Forelimb muscle (tissue), 1 donor: ENCODE measurements around the gene TBC1D5. TPM values are rescaled to one million over a fixed set of nuclear protein-coding genes. Genes with fewer than 3 reads are reported as not detected.
A peak's percentile ranks its signal among the peaks of the same experiment; 100 is the strongest.
"Not testable (repeated sequence)": the region's sequence is repeated elsewhere in the genome, so short reads cannot be mapped to it uniquely, and the experiment has no call there.

Source experiments
- DNase-seq: peaks from one replicate; pipeline ENCODE4 v3.0.0-alpha.2; 2013; ENCODE audit warnings: low read depth
- polyA plus RNA-seq: library from polyadenylated mRNA; unstranded; fragments of 120-200 nt; gene quantifications from one replicate; pipeline ENCODE4 v1.2.1, GENCODE V29; 2013; ENCODE audit not compliant: insufficient read length

TBC1D5 gene, protein sequence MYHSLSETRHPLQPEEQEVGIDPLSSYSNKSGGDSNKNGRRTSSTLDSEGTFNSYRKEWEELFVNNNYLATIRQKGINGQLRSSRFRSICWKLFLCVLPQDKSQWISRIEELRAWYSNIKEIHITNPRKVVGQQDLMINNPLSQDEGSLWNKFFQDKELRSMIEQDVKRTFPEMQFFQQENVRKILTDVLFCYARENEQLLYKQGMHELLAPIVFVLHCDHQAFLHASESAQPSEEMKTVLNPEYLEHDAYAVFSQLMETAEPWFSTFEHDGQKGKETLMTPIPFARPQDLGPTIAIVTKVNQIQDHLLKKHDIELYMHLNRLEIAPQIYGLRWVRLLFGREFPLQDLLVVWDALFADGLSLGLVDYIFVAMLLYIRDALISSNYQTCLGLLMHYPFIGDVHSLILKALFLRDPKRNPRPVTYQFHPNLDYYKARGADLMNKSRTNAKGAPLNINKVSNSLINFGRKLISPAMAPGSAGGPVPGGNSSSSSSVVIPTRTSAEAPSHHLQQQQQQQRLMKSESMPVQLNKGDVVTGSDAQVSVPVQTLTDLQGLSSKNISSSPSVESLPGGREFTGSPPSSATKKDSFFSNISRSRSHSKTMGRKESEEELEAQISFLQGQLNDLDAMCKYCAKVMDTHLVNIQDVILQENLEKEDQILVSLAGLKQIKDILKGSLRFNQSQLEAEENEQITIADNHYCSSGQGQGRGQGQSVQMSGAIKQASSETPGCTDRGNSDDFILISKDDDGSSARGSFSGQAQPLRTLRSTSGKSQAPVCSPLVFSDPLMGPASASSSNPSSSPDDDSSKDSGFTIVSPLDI
- 23.4 TPM for polyA plus RNA-seq

GRCh38 chr3:17742102-17742879 is at the start of gene TBC1D5:
TSS of gene TBC1D5 (minus strand) at chr3:17742631. CDS start at chr3:17508570, 234,061 bp downstream.
- DNase-seq, result peak; percentile 96

DNA sequence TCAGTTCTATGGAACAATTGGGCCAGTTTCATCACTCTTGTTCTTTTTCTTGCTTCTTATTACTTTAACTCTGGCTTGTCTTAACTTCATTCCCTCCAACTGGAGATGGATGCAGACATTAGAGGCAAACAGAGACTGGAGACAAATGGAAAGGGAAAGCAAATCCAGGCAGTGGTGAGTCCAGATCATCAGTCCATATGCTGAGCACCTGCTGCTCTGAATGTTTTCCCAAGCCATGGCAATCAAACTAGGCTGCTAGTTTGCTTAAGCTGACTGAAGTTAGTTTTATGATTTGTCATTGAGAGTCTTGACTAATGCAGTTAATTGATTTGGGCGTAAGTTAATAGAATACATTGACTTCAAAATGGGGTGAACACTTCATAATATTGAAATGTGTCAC is 41.0 kb upstream of the TBC1D5 start:
- no peak for DNase-seq

GRCh38 chr3:17782751-17783150 is 40.3 kb upstream of the TBC1D5 start:
- no peak for DNase-seq

GRCh38 chr3:17780369-17780768 is 37.9 kb upstream of the TBC1D5 start:
- DNase-seq, result not testable (repeated sequence)

DNA sequence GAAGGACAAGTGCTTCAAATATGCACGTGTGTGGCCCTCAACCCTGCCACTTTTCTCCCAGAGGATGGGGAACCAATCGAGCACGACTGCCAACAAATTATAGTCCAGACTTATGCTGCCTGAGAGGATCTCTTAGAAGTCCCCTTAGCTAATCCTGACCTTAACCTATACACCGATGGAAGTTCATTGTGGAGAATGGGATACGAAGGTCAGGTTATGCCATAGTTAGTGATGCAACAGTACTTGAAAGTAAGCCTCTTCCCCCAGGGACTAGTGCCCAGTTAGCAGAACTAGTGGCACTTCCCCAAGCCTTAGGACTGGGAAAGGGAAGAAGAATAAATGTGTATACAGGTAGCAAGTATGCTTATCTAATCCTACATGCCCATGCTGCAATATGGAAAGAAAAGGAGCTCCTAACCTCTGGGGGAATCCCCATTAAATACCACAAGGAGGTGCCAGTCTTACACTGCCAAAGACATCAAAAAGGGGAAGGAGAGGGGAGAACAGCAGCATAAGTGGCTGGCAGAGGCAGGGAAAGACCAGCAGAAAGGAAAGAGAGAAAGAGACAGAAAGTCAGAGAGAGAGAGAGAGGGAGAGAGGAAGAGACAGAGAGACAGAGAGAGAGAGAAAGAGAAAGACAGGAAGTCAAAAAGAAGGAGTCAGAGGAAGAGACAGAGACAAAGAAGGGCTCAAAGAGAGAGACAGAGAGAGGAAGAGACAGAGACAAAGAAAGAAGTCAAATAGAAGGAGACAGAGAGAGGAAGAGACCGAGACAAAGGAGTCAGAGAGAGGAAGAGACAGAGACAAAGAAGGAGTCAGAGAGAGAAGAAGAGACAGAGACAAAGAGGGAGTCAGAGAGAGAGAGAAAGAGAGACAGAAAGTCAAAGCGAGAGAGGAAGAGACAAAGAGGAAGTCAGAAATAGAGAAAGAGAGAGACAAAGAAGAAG is 37.1 kb upstream of the TBC1D5 start:
- DNase-seq, result not testable (repeated sequence)

GRCh38 chr3:17777326-17777725 is 34.9 kb upstream of the TBC1D5 start:
- DNase-seq, result not testable (repeated sequence)

DNA sequence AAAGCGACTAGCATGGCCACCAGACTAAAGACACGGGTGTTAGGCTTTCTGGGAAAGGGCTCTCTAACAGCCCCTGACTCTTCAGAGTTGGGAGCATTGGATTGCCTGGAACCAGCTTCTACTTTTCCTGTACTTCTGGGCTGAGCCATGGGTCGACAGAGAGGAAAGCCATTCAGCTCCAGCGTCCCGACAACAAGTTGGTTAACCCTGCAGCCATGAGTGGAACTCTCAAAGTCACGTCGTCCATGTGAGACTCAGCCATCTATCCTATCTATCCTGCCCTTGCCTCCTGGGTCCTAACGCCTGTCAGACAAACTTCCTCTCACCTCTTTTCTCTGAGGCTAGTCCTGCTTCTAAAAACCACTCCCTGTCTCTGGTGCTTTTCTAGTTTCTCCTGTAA is 32.6 kb upstream of the TBC1D5 start:
- DNase-seq, result no peak

DNA sequence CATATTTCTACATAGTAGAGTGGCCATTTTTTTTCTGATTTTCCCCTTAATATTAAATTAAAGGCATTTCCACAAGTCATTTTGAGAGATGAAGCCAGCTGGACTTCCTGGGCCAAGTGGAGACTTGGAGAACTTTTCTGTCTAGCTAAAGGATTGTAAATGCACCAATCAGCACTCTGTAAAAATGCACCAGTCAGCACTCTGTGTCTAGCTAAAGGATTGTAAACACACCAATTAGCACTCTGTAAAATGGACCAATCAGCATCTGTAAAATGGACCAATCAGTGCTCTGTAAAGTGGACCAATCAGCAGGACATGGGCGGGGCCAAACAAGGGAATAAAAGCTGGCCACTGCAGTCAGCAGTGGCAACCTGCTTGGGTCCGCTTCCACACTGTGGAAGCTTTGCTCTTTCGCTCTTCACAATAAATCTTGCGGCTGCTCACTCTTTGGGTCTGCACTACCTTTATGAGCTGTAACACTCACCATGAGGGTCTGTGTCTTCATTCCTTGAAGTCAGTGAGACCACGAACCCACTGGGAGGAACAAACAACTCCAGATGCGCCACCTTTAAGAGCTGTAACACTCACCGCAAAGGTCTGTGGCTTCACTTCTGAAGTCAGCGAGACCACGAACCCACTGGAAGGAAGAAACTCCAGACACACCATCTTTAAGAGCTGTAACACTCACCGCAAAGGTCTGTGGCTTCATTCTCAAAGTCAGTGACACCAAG is 31.9 kb upstream of the TBC1D5 start:
- DNase-seq, result not testable (repeated sequence)

DNA sequence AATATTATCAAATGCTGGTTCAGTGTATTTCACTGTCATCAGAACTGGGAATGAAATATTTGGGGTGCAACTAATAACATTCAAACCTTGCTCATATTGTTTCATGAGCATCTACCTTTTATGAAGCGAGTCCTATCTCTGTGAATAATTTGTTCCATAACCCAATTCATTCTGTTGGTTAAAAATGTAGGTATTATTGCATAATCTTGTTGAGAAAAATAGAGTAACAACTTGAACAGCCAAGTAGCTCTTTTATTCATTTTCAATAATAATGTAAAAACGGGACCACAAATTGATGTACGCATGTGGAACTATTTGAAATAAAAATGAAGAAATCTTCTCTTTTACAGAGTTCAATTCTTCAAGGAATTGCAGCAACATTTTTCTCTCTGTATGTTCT is 30.1 kb upstream of the TBC1D5 start:
- DNase-seq, result no peak

DNA sequence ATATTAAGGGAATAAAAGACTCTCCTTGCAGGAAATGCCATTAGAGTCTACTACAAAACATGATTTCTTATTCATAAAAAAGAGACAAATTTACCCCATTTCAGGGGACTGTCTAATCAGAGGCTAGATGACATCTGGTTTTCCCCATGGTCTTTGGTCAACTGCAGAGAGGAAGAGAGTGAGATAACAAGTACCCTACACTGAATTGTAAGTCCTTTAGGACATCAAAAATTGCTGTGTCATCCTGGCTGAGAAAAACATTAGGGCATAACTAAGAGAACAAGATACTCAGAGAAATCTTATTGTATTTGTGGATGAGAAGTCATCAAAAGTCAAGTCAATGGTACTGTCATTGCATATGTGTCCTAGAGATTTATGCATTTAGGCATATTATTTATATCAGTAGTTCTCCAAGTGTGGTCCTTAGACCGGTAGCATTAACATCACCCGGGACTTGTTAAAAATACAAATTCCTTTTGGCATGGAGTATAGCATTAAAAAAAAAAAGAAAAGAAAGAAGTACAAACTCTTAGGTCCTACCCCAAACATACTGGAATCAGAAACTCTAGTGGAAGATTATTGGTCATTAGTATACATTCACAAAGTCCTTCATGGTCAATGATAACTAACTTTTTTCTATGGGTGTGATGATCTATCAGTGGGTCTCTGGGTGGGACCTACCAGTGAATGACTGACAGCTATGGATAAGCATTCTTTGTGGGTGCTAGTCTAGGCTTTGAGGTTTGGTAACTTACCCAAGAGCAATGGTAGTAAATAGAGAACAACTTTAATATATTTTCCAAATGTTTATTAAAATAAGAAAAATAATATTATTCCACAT is 29.0 kb upstream of the TBC1D5 start:
- DNase-seq, result no peak

- no peak for DNase-seq
Measured at GRCh38 chr3:17770682-17771081, 28.3 kb upstream of the TBC1D5 start.

- DNase-seq, result no peak
Measured at GRCh38 chr3:17765819-17766472, 23.5 kb upstream of the TBC1D5 start.

- no peak for DNase-seq
Measured at GRCh38 chr3:17761563-17761962, 19.1 kb upstream of the TBC1D5 start.

DNA sequence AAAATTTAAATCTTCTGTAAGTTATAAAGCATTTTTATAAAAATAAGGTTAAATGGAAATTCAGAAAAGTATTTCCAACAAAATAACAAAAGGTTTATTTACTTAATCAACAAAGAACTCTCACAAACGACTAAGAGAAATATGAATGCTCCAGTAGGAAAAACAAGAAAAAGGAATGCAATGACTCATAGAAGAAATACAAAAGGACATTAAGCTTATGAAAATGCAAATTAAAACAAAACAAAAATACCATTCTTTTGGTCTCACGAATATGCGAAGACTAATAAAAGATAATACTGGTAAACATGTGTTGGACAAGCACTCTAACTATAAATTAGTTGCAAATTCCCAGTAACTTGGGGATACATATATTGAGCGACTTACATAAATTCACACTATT is 17.5 kb upstream of the TBC1D5 start:
- no peak for DNase-seq

- no peak for DNase-seq
Measured at GRCh38 chr3:17755836-17756235, 13.4 kb upstream of the TBC1D5 start.

DNA sequence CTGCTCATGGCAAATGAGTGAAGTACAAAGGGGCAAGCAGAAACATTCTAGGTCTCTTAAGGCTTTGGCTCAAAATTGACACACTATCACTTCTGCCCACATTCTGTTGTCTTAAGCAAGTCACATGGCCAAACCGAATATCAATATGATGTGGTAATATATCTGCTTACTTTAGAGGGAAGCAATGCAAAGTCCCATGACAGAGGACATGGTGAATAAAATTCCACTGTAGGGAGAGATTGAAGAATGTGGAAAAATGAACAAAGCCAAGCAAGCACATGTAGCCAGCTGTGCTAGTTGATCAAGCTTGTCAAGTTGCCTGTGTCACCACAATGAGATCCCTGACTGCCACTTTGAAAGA is 11.2 kb upstream of the TBC1D5 start:
- no peak for DNase-seq

- DNase-seq, result peak; percentile 31
Measured at GRCh38 chr3:17752876-17753631, 10.6 kb upstream of the TBC1D5 start.

DNA sequence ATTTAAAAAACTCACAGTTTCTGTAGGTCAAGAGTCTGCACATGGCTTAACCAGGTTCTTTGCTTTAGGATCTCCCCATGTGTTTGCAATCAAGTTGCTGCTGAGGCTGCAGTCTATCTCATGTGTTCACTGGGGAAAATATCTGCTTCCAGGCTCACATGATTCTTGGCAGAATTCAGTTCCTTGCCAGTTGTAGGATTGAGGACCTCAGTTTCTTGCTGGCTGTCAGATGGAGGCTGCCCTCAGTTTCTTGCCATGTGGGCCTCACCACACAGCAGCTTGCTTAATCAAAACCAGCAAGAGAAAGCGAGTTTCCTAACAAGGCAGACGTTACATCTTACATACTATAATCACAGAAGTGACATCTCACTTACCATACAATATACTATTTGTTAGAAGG is 10.0 kb upstream of the TBC1D5 start:
- no peak for DNase-seq
